HG02623 (cell line): Measurements from ENCODE around the gene RNU7-1.

Source experiments
- ATAC-seq: cut with Tn5 transposase; IDR thresholded peaks from one replicate; pipeline ENCODE4 v1.9.1; 2021; ENCODE audit warnings: moderate library complexity; ENCODE audit not compliant: unreplicated experiment

RNU7-1 gene

DNA sequence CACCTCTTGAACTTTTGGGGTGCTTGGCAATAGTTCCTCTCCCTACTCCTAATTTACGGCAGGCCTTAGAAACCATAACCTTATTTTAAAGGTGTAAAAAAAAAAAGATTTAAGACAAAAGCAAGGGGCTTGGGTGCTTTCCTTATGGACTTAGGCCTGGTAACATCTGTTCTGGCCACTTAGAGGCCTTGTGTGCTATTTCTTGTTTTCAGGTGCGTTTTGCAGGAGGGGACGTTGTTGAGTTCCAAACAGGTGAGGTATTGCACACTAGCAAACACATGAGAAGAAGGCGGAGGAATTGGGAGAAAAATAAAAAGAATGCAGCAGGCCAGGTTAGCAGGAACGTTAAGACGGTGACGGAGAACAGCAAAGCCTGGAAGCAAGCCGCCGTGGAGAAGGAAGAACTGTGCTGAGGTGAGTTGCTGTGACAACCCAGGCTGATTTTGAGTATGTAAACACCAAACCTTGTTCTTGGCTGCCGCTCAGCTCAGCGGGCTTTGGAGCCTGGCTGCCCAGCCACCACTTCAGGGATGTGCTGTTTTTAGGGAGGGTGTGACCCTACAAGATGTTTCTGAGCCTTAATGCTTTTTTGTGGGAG, 44.4 kb downstream of the RNU7-1 start:
- ATAC-seq, result no peak
